HG03520 (cell line): ENCODE data around the gene PTRH2.

Experiments
- ATAC-seq: cut with Tn5 transposase; IDR thresholded peaks from one replicate; pipeline ENCODE4 v1.9.1; 2021; ENCODE audit warnings: mild to moderate bottlenecking, moderate library complexity; ENCODE audit not compliant: unreplicated experiment

Gene PTRH2

DNA sequence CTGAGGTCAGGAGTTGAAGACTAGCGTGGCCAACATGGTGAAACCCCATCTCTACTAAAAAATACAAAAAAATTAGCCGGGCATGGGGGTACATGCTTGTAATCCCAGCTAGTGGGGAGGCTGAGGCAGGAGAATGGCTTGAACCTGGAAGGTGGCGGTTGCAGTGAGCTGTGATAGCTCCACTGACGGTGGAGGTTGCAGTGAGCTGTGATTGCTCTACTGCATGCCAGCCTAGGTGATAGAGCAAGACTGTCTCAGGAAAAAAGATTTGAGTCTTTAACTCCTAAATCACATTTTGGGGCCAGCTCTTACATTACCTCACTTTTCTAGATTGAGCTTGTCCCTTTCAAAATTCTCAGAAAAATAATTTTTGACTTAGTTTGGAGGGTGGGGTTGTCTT, 15.4 kb upstream of the PTRH2 start:
- ATAC-seq: no peak

DNA sequence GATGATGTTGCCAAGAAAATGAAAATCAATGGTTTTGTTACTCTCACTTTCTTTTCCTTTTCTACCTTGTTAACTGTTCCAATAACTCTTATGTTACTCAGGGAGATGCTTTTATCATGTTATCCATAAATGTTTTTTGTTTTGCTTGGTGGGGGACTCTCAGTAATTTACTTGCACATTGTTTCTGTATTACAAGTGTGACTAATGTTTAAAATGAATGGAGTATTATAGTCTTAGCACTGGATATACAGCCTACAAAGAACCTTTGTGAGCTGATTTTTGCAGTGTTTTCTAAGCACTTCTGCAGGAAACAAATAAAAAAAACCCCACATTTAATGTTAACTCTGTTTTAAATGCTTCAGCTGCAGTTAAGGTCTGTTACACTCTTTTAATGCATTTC, 12.3 kb upstream of the PTRH2 start:
- no peak for ATAC-seq

DNA sequence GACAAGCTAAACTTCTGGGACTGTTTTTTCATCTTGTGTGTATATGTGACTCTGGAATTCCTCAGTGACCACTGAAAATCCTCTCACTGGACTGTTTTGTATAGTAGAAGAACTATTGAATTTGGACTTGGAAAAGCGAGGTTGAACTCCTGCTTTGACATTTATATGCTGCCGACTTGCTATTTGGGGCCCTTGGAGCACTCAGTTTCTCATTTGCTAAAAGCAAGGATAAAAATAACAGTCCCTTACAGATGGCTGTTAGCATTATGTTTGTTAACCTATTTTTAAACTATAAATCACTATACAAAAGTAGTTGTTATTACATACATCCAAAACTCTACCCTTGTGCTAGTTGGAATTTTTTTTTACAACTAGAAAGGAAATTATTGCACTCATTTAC, 9.2 kb upstream of the PTRH2 start:
- ATAC-seq: no peak

DNA sequence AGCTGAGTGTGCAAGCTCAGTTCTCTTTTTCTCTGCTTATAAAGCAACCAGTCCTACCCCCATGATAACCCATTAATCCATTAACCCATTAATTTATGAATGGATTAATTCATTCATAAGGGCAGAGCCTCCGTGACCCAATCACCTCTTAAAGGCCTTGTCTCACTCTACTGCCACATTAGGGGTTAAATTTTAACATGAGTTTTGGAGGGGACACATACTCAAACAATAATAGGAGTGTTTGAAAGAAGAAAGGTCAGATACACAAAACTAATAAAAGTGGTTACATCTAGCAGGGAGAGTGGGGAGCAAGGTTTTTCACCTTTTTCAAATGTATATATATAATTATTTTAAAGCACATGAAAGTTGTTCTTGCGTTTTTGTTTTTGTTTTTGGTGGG, 7.0 kb upstream of the PTRH2 start:
- no peak for ATAC-seq

DNA sequence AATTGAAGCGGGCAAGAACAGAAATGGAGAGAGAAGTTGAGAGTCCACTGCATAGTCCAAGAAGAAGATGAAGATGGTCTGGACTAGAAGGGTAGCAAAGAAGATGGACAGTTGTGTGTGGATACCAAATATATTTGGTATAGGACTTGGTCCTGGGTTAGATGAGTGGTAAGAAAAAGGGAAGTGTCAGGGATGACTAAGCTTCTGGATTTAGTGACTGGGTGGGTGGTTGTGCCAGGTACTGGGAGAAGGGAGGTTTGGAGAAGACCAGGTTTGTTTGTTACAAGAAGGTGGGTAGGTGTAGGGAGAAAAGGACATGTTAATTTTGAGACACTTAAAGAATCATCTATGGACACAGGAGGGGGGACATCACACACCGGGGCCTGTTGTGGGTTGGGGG, 5.6 kb upstream of the PTRH2 start:
- ATAC-seq: no peak

DNA sequence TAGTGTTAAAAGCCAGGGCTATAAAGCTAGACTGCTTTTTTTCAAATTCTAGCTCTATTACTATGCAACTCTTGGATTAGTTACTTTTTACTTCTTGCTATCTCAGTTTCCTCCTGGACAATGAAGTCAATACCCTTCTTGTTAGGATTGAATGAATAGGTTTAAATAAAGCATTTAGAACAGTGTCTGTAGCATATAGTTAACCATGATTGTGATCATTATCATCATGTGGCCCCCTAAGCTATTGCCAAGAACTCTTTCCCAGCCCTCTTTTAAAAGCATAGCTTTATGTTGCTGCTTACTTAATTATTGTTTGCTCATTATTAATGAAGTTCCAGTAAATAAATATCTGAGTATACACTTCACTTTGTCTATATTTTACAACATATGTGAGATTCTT, 4.7 kb upstream of the PTRH2 start:
- ATAC-seq: no peak

DNA sequence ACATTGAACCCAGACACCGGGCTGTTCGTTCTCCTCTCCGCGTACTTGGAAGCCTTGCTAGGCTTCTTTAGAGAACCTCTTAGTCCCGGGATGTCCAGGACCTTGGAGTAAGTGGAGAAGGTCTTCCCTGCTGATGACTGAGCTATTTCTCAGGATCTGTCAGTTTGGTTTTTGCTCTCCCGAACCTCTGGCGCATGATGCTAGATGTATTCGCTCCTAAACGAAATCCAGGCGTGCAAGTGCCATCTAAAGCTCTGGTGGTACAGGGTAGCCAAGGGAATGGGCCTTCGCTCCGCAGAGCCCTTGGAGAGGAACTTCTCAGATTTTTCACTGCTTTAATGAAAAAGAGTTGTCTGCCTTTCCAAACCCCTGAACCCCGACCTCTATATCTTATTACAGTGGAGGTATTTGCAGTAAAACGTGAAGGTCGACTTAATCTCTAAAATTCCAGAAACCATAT, 771 bp upstream of the PTRH2 start:
- no peak for ATAC-seq

DNA sequence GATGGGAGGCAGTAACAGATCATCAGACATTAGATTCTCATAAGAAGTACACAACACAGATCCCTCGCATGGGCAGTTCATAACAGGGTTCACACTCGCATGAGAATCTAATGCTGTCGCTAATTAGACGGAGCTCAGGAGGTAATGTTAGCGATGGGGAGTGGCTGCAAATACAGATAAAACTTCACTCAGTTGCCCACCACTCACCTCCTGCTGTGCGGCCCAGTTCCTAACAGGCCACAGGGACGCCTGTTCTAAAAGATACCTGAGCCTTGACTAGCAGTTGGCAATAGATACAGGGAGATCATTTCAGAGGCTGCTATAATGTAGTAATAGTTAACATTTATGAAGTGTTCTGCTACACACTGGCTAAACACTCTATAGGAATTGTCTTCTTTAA, 4.9 kb downstream of the PTRH2 start:
- ATAC-seq: no peak

DNA sequence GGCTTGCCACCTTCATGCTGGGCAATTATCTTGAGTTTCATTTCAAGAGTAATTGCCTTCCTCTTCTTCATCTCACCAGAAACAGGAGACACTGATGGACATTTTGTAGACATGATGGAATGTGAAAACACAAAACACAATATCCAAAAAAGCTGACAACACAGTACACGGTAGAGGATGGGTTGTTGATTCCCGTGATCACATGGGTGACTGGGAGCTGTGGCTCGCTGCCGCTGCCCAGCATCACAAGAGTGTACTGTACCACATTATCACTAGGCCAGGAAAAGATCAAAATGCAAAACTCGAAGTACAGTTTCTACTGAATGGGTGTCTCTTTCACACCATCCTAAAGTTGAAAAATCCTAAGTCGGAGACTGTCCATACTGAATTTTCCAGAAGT, 7.4 kb downstream of the PTRH2 start:
- no peak for ATAC-seq

DNA sequence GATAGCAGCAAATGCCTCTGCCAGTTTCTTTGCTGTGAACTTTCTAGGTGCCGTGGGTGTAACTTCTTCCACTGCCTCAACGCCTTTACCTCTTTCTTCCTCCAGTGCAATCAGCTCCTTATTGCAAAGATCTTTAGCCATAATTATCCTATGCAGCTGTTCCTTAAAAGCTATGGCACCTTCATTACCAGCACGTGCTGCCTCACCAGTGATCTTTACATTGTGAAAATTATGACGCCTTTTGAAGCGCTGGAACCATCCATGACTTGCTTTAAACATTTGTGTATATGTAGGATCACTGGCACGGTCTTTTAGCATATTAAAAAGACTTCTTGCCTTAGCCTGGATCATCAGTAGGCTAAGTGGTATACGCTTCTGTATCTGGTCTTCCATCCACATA, 8.0 kb downstream of the PTRH2 start:
- ATAC-seq: no peak

DNA sequence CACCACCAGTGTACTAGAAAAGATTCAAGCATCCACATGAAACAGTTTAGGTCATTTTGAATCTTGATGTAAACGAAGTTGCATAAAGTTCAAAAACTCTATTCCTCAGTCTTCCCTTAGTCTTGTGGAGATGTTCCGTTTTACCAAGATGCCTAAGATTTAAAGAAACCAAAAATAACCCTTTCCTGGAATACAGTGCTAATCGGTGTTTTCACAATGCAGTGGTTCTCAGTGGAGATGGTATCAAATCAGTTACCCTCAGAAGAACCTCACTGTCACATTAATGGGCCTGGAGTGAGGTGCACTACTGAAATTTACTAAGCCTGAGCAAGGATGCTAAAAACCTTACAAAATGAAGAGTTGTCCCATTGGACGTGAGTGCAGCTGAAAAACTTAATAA, 9.1 kb downstream of the PTRH2 start:
- ATAC-seq: no peak

DNA sequence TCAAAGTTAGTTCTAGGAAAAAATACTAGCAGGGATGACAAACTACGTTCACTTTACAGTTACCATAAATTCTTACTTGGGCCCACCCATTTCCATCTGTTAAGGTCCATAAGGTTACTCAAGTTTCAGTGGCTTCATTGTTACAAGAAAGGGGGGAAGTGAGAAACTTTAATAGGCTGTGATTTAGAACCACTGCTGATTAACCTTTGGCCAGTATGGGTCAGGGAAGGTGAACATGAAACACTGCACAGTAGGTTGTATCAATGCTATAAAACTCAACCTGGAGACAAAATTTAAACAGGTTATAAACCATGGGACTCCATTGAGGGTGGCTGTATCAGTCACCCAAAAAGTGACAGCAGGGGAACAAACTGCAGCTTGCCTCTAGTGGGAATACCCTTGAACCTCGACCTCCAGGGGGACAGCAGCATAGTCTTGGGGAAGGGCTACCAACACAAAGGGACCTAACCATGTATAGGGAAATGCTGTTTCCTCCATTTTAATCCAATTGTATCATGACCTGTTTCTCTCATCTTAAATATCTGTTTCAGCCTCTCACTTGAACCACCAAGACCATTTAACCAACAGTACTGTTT, 10.4 kb downstream of the PTRH2 start:
- no peak for ATAC-seq

DNA sequence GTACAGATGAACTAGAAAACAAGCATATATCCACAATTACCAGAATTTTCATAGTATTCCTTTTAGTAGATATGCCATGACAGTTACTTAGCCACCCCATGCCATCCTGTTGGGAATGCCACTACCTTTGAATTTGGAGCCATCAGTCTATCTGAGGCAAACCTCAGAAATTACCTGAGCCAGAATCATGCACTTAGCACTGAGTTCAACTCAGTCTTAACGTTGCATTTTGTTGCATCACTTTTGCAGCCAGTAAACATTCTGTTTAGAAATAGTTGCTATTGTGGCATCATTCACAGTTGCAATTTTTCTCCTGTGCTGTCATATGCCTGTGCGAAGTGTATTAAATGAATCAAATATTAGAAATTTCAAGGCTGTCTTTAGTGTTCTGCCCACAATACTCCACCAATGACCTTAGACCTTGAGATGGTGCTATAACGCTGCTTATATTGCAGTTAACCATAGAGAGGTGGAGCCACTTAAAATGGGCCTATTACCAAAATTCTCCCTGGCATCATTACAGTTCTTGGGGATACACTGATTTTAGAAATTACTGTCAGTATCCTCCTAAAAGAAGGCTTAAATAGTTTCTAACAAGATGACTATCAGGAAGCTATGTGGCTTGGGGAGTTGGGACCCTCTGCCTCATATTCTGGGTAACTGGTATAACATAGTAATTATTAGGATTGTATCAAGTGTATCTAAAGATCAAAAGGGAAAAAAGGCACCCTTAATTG, 11.1 kb downstream of the PTRH2 start:
- no peak for ATAC-seq

DNA sequence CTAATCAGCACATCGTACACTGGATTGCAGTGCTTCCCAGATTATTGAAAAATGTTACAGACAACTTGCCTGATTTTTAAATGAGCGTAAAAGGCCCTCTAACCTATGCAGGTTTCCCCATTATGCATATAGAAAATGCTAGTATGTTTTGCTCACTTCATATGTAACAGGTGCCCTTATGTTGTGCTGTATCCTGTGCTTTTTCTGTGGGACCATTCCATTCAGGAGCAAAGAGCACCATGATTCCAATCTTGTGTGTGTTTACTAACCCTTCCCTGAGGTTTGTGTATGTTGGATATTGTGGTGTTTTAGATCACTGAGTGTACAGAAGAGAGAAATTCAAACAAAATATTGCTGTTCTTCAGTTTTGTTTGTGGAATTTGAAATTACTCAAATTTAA, 12.9 kb downstream of the PTRH2 start:
- no peak for ATAC-seq

DNA sequence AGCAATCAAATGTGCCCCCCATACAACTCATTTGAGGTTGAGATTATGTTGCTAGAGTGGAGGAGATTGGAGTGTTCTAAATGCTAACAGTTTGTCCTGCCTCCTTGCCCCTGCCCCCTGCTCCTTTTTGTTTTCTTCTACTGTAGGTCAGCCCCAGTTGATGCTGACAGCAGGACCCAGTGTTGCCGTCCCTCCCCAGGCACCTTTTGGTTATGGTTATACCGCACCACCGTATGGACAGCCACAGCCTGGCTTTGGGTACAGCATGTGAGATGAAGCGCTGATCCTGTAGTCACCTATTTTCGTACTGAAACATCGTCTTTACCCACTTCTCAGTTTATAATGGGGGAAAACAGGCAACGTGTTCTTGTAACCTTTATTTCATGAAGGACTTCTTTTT, 13.6 kb downstream of the PTRH2 start:
- no peak for ATAC-seq

DNA sequence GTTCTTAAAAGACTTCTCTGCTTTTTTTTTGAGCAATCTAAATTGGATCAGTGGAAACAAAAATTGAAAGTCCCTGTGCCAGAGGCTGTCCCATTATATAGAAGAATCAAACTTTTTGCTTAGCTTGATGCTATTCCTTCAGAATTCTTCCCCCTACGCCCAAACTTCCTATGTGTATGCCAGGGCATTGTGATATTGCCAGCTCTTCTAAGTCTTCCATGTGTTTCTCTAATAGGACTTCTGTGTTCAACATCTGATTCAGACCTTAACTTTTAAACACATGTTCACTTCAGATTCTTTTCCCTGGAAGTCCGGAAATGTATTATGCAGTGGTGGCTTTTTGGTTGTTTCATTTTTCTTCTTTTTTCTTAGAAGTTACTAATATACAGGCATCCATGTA, 18.7 kb downstream of the PTRH2 start:
- ATAC-seq: no peak

DNA sequence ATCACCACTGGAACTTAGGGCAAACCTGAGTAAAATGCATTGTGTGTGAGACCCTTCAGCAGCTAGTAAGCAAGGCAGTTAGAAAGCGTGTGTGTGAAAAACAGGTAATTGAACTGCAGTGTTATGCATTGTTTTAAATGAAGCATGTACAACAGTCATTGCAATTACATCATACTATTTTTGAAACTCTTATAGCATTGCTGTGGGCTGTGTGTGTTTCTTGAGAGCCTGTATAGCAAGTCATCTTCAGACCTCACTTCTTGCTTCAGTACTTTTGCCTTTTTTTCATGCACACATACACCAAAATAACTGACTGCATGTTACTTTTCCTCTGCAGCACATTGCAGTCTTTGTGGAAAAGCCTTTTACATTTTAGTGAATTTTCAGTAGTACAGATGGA, 19.2 kb downstream of the PTRH2 start:
- no peak for ATAC-seq

DNA sequence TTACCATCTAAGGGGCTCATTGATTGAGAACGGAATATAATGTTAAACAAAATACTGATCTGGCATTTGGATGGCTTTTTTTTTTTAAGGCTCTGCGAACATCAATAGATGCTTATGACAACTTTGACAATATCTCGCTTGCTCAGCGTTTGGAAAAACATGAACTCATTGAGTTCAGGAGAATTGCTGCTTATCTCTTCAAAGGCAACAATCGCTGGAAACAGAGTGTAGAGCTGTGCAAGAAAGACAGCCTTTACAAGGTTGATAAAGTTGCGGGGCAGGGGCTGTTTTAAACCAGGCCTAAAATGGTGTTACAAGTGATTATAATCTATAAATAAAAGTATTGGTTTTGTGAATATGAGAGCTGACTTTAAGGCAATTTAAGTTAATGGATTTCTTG, 22.3 kb downstream of the PTRH2 start:
- ATAC-seq: no peak

DNA sequence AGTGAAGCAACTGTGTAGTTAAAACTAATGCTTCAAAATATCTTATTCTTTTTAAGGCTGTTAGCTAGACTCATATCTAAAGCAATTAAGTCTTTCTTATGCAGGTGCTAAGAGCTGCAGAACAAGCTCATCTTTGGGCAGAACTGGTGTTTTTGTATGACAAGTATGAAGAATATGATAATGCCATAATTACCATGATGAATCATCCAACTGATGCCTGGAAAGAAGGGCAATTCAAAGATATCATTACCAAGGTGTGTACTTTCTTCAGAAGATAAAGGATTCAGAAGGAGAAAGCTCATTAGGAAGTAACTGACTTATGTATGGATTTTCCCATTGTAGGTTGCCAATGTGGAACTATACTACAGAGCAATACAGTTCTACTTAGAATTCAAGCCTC, 23.9 kb downstream of the PTRH2 start:
- ATAC-seq: no peak

DNA sequence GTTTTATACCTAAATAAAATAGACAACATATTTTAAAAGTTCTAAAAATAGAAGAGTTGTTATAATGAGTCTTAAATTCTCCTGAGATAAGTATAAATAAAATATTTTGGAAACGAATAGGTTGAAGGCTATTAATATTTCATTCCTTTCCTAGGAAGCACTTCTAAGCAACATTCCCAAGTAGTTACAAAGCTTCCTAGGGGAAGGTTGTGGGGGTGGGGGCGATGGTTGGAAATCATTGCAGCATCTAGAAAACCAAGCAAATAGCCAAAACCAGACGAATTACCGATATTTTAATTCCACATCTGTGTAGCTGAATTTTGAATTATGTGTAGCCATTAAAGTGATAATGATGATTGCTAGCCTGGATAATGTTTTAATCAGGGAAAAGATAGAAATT, 26.9 kb downstream of the PTRH2 start:
- no peak for ATAC-seq

DNA sequence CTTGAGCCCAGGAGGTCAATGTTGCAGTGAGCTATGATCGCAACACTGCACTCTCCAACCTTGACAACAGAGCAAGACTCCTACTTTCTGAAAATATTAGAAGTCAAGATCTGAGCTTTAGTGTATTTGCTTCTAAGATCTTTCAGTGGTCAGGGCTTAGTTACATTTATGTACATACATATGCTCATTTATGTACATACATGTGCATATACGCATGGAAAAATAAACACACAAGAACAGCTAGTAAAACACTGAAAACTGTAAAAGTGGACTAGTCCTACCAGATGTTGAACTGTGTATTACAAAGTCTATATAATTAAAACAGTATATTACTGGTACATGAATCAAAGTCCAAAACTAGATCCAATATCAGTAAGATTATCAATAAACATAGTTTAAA, 28.3 kb downstream of the PTRH2 start:
- ATAC-seq: no peak

DNA sequence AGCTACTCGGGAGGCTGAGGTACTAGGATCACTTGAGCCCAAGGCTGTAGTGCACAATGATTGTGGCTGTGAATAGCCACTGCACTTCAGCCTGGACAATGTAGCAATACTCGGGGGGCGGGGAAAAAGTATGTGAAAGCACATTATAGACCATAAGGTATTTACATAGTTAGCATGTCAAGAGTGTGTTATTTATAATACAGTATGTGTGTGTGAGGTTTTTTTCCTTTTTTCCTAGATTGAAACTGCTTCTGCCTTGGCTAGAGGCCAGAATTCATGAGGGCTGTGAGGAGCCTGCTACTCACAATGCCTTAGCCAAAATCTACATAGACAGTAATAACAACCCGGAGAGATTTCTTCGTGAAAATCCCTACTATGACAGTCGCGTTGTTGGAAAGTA, 30.5 kb downstream of the PTRH2 start:
- no peak for ATAC-seq

DNA sequence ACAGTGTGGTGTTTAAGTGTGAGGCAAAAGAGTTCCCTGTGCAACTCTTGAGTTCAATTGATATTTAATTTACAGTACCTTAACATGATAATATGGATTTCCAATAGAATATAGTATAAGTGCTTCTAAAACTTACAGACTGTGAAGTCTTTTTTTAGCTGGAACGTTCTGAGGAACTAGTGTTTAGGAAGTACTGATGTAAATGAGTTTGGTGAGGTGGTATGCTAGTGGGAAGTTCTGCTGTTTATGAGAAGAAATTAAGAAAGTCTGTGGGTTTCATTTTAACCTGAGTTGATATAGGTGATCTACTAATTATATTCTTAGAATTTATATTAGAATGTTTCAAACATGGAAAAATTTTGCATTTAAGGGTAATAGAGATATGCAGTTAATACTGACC, 32.0 kb downstream of the PTRH2 start:
- no peak for ATAC-seq
